Naive thymus-derived CD4-positive, alpha-beta T cell (primary cell): ENCODE results near the gene LTBP2. TPM values are rescaled to one million over a fixed set of nuclear protein-coding genes. Genes with fewer than 3 reads are reported as not detected.

Experiments
- ATAC-seq: fragments of 150-1000 bp; cut with Tn5 transposase; 2 replicates; pipeline ENCODE4 v1.10.0; 2021; ENCODE audit warnings: mild to moderate bottlenecking, moderate library complexity
- CTCF ChIA-PET: fragments of 350-600 bp; sonication (Branson Sonifier 250); formaldehyde crosslinking; loops from one replicate; lab custom pipeline; 2021; ENCODE audit warnings: antibody characterized with exemption; lab: Charles Lee
- POLR2A ChIA-PET: fragments of 350-600 bp; sonication (Branson Sonifier 250); formaldehyde crosslinking; loops from one replicate; lab custom pipeline; 2021; ENCODE audit warnings: antibody characterized with exemption, inconsistent platforms; lab: Charles Lee
- DNase-seq, 9 donors: peaks; one replicate each; pipeline versions ENCODE4 v3.0.0 to v3.0.0-alpha.2; 2020 to 2022; ENCODE audit warnings: mixed read lengths in 1 of 9
- H3K27ac ChIP-seq: one replicate; pipeline ENCODE4 v1.7.0; 2013; ENCODE audit warnings: mild to moderate bottlenecking, low read depth, low read length, moderate library complexity
- H3K27me3 ChIP-seq, 2 donors: one replicate each; pipeline ENCODE4 v1.7.0; 2013; ENCODE audit warnings: low read length in 2 of 2, mild to moderate bottlenecking in 2 of 2, moderate library complexity in 2 of 2; ENCODE audit not compliant: control insufficient read depth in 2 of 2, insufficient read depth in 2 of 2
- H3K36me3 ChIP-seq, 3 experiments: 1 replicate in 2 of 3; 2 replicates in 1 of 3; pipeline ENCODE4 v1.7.0; 2013; ENCODE audit warnings: low read length in 3 of 3, mild to moderate bottlenecking in 3 of 3, moderate library complexity in 1 of 3; ENCODE audit not compliant: insufficient read depth in 3 of 3, control insufficient read depth in 2 of 3
- H3K4me1 ChIP-seq, 2 donors: one replicate each; pipeline ENCODE4 v1.7.0; 2013; ENCODE audit warnings: low read length in 2 of 2, mild to moderate bottlenecking in 2 of 2, moderate library complexity in 1 of 2; ENCODE audit not compliant: control insufficient read depth in 2 of 2, insufficient read depth in 2 of 2
- H3K4me3 ChIP-seq: 2 replicates; pipeline ENCODE4 v1.7.0; 2013; ENCODE audit warnings: mild to moderate bottlenecking, low read length
- H3K9me3 ChIP-seq, 3 experiments: 1 replicate in 2 of 3; 2 replicates in 1 of 3; pipeline ENCODE4 v1.7.0; 2013; ENCODE audit warnings: low read length in 3 of 3; ENCODE audit not compliant: control insufficient read depth in 2 of 3
- H3K27ac Mint-ChIP-seq, 9 donors: one replicate each; pipeline ENCODE4 v1.8.0; 2020 to 2022; ENCODE audit warnings: mixed read lengths in 9 of 9, mild to moderate bottlenecking in 8 of 9, moderate library complexity in 5 of 9, inconsistent platforms in 2 of 9
- H3K27me3 Mint-ChIP-seq, 5 donors: one replicate each; pipeline ENCODE4 v1.8.0; 2021 to 2022; ENCODE audit warnings: mixed read lengths in 5 of 5, mild to moderate bottlenecking in 1 of 5
- H3K36me3 Mint-ChIP-seq, 5 donors: one replicate each; pipeline ENCODE4 v1.8.0; 2020 to 2022; ENCODE audit warnings: mixed read lengths in 5 of 5, mild to moderate bottlenecking in 3 of 5, inconsistent platforms in 1 of 5
- H3K4me1 Mint-ChIP-seq, 7 donors: one replicate each; pipeline ENCODE4 v1.8.0; 2020 to 2022; ENCODE audit warnings: mixed read lengths in 7 of 7, mild to moderate bottlenecking in 3 of 7, inconsistent platforms in 1 of 7
- H3K4me3 Mint-ChIP-seq, 10 donors: one replicate each; pipeline ENCODE4 v1.8.0; 2020 to 2022; ENCODE audit warnings: mild to moderate bottlenecking in 10 of 10, mixed read lengths in 10 of 10, moderate library complexity in 6 of 10, inconsistent platforms in 2 of 10
- H3K9me3 Mint-ChIP-seq, 11 donors: one replicate each; pipeline ENCODE4 v1.8.0; 2020 to 2022; ENCODE audit warnings: mixed read lengths in 11 of 11, mild to moderate bottlenecking in 4 of 11, inconsistent platforms in 1 of 11, moderate library complexity in 1 of 11
- intact Hi-C, 2 donors: fragments of 100-400 bp; cut with micrococcal nuclease; formaldehyde crosslinking; loops; one replicate each; pipeline ENCODE4 v1.15.1; 2023
- polyA plus RNA-seq, 2 donors: library from polyadenylated mRNA; unstranded; fragments of 300-500 nt; fragmentation: Illumina TruSeq; gene quantifications; one replicate each; pipeline ENCODE4 v1.2.3, GENCODE V29; 2021
- total RNA-seq, 6 experiments: library from RNA in 5 of 6; stranded (reverse) in 5 of 6; gene quantifications; 1 replicate in 5 of 6; 2 replicates in 1 of 6; pipeline ENCODE4 v1.2.3 and lab custom pipeline; 2021 to 2026

The LTBP2 gene
- total and polyA plus RNA-seq, 7 experiments from 2014 or later, result 0.07 to 1.1 (median 0.27) TPM

DNA sequence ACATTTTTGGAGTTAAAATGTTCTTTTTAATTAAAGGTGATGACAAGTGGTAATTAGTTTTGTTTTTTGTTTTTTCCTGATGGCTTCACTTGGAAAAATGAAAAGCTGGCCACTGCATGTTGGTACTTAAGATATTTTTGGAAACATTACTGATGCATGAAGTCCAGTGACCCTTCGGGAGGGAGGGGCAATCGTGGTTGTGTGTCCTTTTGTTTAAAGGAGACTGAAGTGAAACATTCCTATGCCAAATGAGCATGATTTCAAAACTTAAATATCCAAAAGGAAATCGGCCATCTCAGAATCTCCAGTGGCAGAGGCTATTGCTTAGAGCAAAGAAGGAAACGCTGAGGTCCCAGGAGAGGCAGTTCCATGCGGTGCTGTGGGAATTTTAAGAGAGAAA is 20.1 kb downstream of the LTBP2 start:
- Mint-ChIP-seq H3K4me3 (no peak overlapping the region), H3K27ac (no peak overlapping the region), H3K27me3 (peaks cover 0 to 4% (median 0%) of the 10 kb centered on the region in 5 donors), H3K36me3 (no peaks in the 10 kb centered on the region), H3K4me1 (no peaks in the 10 kb centered on the region), H3K9me3 (peaks cover 0 to 1% (median 0%) of the 10 kb centered on the region in 11 donors)
- H3K4me3 ChIP-seq, result no peak overlapping the region
- no peaks in the 10 kb centered on the region for H3K4me1 ChIP-seq
- no peaks in the 10 kb centered on the region for H3K9me3 ChIP-seq
- intact Hi-C loops, result no loop called here
- no peaks in the 10 kb centered on the region for H3K27me3 ChIP-seq
- ChIA-PET CTCF (interaction anchor here (0.6 kb wide), 1 partner anchor 1061 kb away, joined by 4 read pairs; no protein-coding TSS in a partner anchor), POLR2A (no interaction called here)
- H3K36me3 ChIP-seq, result no peaks in the 10 kb centered on the region
- no peak overlapping the region for H3K27ac ChIP-seq
- ATAC-seq (no peak), DNase-seq (no peak)

DNA sequence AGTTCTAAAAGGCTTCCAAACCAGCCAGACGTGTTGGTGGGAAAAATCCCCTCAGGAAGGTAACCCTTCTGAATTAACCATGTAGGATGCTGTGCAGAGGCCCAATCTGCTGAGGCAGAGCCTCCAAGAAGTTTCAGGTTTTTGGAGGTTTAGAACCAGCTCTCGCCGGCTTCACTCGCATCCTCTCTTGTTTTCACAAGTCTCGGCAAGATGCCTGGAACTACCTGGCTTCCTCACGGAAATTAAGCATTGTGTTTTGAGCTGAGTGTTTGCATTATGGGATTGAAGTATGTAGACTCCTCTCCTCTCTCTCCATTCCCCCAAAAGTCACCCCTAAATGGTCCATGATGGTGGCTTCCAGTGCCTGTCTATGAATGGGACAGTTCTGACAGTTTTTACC is 20.6 kb downstream of the LTBP2 start:
- H3K4me1 ChIP-seq, result no peaks in the 10 kb centered on the region
- Mint-ChIP-seq H3K27me3 (no peaks in the 10 kb centered on the region), H3K9me3 (peaks cover 0 to 1% (median 0%) of the 10 kb centered on the region in 11 donors), H3K4me1 (no peaks in the 10 kb centered on the region), H3K36me3 (no peaks in the 10 kb centered on the region), H3K4me3 (no peak overlapping the region), H3K27ac (no peak overlapping the region)
- no peak overlapping the region for H3K27ac ChIP-seq
- no peaks in the 10 kb centered on the region for H3K27me3 ChIP-seq
- ChIA-PET CTCF (interaction anchor here (0.6 to 1.0 kb wide), 2 partner anchors 53 to 1062 kb away, joined by 4 read pairs; no protein-coding TSS in a partner anchor), POLR2A (no interaction called here)
- DNase-seq, result no peak
- intact Hi-C loops, result no loop called here
- no peaks in the 10 kb centered on the region for H3K9me3 ChIP-seq
- H3K4me3 ChIP-seq, result no peak overlapping the region
- no peaks in the 10 kb centered on the region for H3K36me3 ChIP-seq
- no peak for ATAC-seq

DNA sequence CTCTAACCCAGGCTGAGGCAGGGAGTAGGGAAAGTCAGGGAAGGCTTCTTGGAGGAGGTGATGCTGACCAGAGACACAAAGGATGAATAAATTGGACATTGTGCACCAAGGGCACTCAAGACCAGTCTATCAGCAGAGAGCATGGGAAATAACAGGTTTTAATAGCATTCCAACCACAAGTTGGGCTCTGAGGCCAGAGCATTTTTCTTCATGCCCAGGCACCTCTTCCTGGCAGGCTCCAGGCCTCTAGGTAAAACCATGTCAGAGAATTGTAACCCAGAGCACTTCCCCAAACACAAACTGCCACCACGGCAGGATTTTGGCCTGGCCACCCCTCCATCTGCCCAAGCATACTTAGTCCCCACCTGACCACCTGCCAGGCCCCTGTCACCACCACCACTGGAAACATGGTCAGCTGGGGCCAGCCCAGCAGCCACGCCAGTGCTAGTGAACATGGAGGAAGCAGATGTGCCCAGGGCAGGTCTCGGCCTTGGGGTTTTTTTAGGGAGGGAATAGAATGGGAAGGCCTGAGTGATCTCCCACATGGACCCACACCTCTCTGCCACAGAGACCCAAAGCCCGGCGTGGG is 22.7 kb downstream of the LTBP2 start:
- Mint-ChIP-seq H3K4me1 (no peaks in the 10 kb centered on the region), H3K9me3 (peaks cover 0 to 1% (median 0%) of the 10 kb centered on the region in 11 donors), H3K27ac (no peak overlapping the region), H3K36me3 (no peaks in the 10 kb centered on the region), H3K4me3 (no peak overlapping the region), H3K27me3 (peaks cover 0 to 7% (median 0%) of the 10 kb centered on the region in 5 donors)
- intact Hi-C loops, result no loop called here
- Histone ChIP-seq H3K27me3 (no peaks in the 10 kb centered on the region), H3K36me3 (no peaks in the 10 kb centered on the region), H3K9me3 (no peaks in the 10 kb centered on the region), H3K4me3 (no peak overlapping the region), H3K27ac (no peak overlapping the region), H3K4me1 (no peaks in the 10 kb centered on the region)
- DNase-seq (no peak), ATAC-seq (no peak)
- POLR2A ChIA-PET, result no interaction called here
- CTCF ChIA-PET, result no interaction called here

DNA sequence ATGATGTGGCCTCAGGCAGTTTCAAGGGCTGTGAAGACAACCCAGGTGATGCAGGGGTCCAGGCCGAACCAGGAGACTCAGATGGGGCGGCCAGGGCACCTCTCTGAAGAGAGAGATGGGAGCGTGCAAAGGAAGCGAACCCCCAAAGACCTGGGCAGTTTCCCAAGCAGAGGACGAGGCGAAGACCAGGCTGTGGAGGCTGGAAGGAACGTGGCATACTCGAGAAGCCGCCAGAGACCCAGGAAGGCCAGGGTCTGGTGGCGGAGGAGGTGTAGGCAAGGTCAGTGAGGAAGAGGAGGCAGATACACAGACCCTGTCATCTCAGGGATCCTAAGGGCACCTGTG is 24.7 kb downstream of the LTBP2 start:
- no peak for ATAC-seq
- peaks cover 0 to 2% (median 0%) of the 10 kb centered on the region in 7 donors for H3K4me1 Mint-ChIP-seq
- H3K9me3 ChIP-seq, result no peaks in the 10 kb centered on the region
- H3K4me3 Mint-ChIP-seq, result no peak overlapping the region
- DNase-seq, result no peak
- H3K36me3 Mint-ChIP-seq, result no peaks in the 10 kb centered on the region
- CTCF ChIA-PET, result no interaction called here
- intact Hi-C loops, result no loop called here
- H3K27ac Mint-ChIP-seq, result no peak overlapping the region
- no peaks in the 10 kb centered on the region for H3K4me1 ChIP-seq
- no peaks in the 10 kb centered on the region for H3K27me3 ChIP-seq
- peaks cover 0 to 7% (median 0%) of the 10 kb centered on the region in 5 donors for H3K27me3 Mint-ChIP-seq
- H3K36me3 ChIP-seq, result no peaks in the 10 kb centered on the region
- H3K4me3 ChIP-seq, result no peak overlapping the region
- POLR2A ChIA-PET, result no interaction called here
- no peak overlapping the region for H3K27ac ChIP-seq
- peaks cover 0 to 1% (median 0%) of the 10 kb centered on the region in 11 donors for H3K9me3 Mint-ChIP-seq

DNA sequence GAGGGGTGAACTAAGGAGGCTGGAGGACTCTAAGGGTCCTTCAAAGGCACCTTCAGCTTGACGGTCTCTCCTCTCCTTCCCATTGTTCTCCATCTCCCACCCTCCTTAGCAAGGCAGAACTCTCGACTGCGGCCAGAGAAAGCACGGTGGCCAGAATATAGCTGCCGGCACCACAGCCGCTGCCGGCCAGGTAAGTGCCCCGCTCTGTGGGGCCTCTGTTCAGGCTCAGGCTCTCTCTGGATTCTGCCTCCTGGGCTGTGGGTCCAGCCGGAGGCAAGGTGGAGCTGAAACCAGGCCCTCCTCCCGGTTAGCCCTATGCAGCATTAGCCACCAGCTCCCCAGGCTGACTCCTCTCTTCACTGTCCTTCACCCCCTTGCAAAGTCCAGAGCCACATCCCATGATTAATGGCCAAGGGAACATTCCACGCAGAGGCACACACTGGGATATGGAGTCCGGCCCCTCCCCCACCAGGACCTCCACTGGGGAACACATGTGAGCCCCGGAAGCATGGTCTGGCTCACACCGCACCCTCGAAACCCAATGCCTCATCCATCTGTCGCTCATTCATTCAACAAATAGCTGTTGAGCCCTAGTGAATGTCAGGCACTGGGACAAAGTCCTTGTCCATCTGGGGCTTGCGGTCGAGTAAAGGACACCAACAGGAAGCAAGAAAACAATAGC is 25.2 kb downstream of the LTBP2 start:
- no peaks in the 10 kb centered on the region for H3K4me1 ChIP-seq
- no peak overlapping the region for H3K4me3 ChIP-seq
- DNase-seq (no peak), ATAC-seq (no peak)
- no peaks in the 10 kb centered on the region for H3K9me3 ChIP-seq
- no peak overlapping the region for H3K27ac Mint-ChIP-seq
- no peaks in the 10 kb centered on the region for H3K27me3 ChIP-seq
- peaks cover 0 to 7% (median 0%) of the 10 kb centered on the region in 5 donors for H3K27me3 Mint-ChIP-seq
- H3K4me3 Mint-ChIP-seq, result no peak overlapping the region
- H3K36me3 ChIP-seq, result no peaks in the 10 kb centered on the region
- intact Hi-C loops, result no loop called here
- H3K4me1 Mint-ChIP-seq, result peaks cover 0 to 2% (median 0%) of the 10 kb centered on the region in 7 donors
- peaks cover 0 to 1% (median 0%) of the 10 kb centered on the region in 11 donors for H3K9me3 Mint-ChIP-seq
- H3K36me3 Mint-ChIP-seq, result no peaks in the 10 kb centered on the region
- ChIA-PET POLR2A (no interaction called here), CTCF (interaction anchor here (0.5 kb wide), 1 partner anchor 199 kb away, joined by 3 read pairs; no protein-coding TSS in a partner anchor)
- no peak overlapping the region for H3K27ac ChIP-seq

DNA sequence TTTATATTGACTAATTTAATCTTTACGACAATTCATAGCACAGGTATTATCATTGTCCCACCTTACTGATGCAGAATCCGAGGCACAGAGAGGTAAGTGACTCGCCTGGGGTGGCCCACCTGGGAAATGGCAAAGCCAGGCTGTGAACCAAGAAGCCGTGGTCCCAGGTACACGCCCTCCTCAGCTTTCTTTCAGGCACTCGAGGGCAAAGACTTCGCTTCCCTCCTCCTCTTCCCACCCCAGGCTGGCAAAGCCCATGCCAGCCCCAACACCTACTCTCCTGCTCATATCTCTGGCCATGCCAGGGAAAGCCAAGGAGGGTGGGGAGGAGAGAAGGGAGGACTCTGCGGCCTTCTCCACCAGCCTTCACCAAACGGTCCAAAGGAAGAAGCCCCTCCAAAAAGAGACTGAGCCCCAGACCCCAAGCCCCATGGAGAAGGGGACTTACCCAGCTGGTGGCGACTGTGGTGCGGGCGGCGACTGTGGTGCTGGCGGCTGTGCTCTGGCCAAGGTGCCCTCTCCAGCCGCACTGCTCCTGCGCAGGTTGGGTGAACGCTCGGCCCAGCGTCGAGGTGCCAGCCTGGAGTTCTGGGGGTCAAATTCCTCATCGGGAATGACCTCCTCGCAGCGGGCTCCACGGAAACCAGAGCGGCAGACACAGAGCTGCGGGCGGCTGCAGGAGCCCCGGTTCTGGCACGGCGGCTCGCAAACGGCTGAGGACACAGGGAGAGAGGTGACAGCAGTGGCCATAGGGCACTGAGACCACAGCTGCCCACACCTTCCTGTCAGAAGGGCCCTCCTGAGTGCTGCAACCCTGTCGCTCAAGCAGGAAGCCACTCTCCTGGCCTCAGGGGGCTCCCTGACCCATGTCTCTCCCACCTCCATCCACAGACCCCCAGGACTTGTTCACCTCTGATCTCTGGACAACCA is 26.4 kb downstream of the LTBP2 start:
- Mint-ChIP-seq H3K27ac (peak overlapping the region in 1 of 9 donors; percentile 59), H3K4me3 (no peak overlapping the region), H3K27me3 (peaks cover 0 to 7% (median 0%) of the 10 kb centered on the region in 5 donors), H3K36me3 (no peaks in the 10 kb centered on the region), H3K9me3 (peaks cover 0 to 1% (median 0%) of the 10 kb centered on the region in 11 donors), H3K4me1 (peaks cover 0 to 2% (median 0%) of the 10 kb centered on the region in 7 donors)
- intact Hi-C loops, result no loop called here
- no peak overlapping the region for H3K27ac ChIP-seq
- DNase-seq (no peak), ATAC-seq (no peak)
- H3K27me3 ChIP-seq, result no peaks in the 10 kb centered on the region
- H3K4me3 ChIP-seq, result no peak overlapping the region
- no peaks in the 10 kb centered on the region for H3K4me1 ChIP-seq
- CTCF ChIA-PET, result no interaction called here
- POLR2A ChIA-PET, result no interaction called here
- H3K9me3 ChIP-seq, result no peaks in the 10 kb centered on the region
- H3K36me3 ChIP-seq, result no peaks in the 10 kb centered on the region
